COLO668 (cell line): Measurements from ENCODE around the gene LARGE1.
"Not testable (repeated sequence)": the region's sequence is repeated elsewhere in the genome, so short reads cannot be mapped to it uniquely, and the experiment has no call there.

Experiments
- DNase-seq: peaks from one replicate; lab custom pipeline; 2025; ENCODE audit not compliant: unreplicated experiment; lab: John Stamatoyannopoulos, UW

Gene LARGE1

DNA sequence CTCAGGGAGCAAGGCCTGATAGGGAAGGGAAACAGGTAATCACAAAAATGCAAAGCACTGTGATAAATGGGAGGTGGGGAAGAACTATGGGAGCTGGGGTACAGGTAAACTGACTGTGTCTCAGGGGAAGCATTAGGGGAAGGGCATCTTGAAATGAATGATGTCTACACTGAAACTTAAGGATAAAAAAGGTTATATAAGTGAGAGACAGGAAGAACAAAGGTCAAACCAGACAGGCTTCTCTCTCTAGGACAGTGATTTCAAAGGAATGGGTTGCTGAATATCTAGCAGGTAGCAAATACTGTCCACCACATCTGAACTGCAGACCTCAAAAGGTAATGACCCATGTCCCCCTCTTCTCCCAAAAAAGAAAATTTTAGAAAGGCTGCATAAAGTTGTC lies 529.0 kb downstream of the LARGE1 start:
- DNase-seq, result no peak

GRCh38 chr22:33389936-33390335 lies 530.3 kb downstream of the LARGE1 start:
- no peak for DNase-seq

DNA sequence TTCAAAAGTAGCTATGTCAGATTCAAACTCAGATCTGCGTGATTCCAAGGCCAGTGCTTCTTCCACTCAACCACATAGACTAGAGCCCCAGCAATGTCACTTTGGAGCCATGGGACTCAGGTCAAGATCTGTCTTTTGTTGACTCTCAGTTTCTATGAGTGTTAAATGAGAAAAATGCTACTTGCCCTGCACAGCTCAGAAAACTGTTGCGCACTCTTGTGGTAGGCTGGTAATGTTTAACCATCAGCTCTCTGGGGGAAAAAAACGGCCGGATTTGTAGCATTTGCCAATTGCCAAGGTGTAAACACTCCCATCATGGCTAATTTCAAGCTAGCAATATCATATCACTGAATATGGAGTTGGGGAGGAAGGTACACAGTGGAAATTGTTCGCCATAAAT lies 534.0 kb downstream of the LARGE1 start:
- DNase-seq, result no peak

GRCh38 chr22:33385611-33386010 lies 534.7 kb downstream of the LARGE1 start:
- DNase-seq, result no peak

GRCh38 chr22:33382436-33382835 lies 537.8 kb downstream of the LARGE1 start:
- DNase-seq, result no peak

DNA sequence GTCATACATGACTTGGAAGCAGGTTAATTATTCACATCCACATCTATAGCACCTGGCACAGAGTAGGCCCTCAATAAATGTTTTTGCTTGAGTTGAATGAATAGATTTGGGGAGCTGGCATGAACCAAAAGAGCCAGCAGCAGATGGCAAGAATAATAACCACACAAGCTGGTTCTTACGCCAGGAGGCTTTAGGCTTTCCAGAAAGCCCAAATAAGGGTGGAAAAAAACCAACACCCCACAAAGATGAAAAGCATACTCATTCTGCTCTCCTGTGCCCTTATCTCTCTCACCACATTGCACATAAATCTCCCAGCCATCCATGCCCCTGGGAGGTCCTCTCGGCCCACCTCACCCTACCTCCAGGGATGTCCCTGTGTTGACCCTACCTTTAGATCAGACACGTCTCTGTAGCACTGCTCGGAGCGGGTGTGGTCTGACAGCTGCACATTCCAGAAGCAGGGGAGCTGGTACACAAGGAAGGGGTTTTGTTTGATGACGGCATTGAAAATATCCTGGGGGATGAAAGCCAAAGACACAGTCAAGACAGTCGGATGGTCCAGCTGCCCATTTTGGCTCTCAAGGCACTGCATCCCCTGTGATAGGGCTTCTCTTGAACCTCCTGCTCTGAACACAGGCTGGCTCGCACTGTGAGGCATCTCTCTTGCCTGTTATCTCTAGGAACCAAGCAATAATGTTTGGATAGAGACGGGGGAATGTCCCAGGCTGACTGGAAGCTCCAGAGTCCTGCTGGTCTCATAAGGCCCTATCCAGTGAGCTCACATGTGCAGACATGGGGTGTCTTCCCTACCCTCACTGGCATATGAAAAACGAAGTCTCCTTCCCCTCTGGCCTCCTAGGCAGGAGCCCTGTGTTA lies 538.5 kb downstream of the LARGE1 start:
- DNase-seq, result no peak

GRCh38 chr22:33380789-33381530 lies 539.3 kb downstream of the LARGE1 start:
- no peak for DNase-seq

GRCh38 chr22:33379836-33380235 lies 540.4 kb downstream of the LARGE1 start:
- no peak for DNase-seq

- DNase-seq, result no peak
These were observed 547.4 kb downstream of the LARGE1 start for GRCh38 chr22:33372875-33373274.

GRCh38 chr22:33363256-33363655 lies 557.0 kb downstream of the LARGE1 start:
- DNase-seq, result not testable (repeated sequence)

DNA sequence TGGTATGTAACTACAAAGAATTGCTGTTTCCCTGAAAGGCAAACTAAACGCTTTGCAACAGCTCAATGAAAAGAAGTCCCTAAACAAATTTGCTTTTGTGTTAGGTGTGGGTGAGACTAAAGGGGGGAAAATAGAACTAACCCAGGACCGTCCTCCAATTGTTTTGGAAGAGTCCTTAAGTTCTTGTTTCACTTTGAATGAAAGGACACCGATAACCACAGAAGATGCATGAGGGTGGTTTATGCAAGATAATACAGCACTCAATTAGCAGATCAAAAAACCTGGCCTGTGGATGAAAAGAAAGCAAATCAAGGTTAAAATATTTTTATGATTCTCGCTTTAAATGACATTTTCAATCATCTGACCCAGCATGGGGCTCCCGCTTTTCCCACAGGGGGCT lies 557.6 kb downstream of the LARGE1 start:
- DNase-seq, result no peak

DNA sequence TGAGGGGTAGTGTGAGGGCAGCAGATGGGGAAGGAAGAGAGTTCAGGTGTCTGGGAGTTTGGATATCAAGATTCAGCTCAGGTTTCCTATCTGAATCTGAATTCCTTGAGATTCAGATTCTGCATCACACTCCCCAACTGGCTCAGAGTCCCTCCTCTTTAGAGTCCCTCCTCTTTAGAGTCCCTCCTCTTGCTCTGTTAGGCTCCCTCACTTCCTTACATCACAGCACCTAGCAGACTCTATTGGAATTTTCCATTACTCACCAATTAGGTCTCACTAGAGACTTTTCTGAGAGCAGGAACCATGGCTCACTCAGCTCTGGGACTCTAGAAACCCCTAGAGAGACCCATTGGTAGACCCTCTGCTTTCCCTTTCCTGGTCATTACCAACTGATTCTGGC lies 558.7 kb downstream of the LARGE1 start:
- DNase-seq, result no peak

GRCh38 chr22:33357981-33358399 lies 562.3 kb downstream of the LARGE1 start:
- DNase-seq, result no peak

GRCh38 chr22:33354928-33355327 lies 565.3 kb downstream of the LARGE1 start:
- no peak for DNase-seq

DNA sequence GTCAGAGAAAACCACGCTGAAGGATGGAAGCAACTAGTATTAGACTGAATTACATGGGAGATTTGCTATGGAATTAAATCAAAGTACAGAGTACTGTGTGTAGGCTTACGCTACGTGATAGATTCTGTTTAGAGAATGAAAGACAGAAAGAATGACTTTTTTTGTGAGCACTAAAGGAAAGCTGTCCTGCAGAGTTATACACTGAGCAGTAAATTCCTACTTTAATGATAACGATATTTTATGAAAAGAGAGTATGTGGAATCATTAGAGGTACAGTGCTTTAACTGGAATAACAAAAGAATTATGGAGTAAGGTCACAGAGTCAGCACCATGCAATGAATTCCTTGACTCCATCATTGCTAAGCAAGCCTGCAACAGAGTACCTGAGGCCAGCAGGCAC lies 566.8 kb downstream of the LARGE1 start:
- DNase-seq, result no peak

- DNase-seq, result no peak
These were observed 567.5 kb downstream of the LARGE1 start for GRCh38 chr22:33352768-33353167.

- no peak for DNase-seq
These were observed 569.3 kb downstream of the LARGE1 start for GRCh38 chr22:33350961-33351360.

GRCh38 chr22:33350491-33350890 lies 569.8 kb downstream of the LARGE1 start:
- no peak for DNase-seq

- no peak for DNase-seq
These were observed 573.3 kb downstream of the LARGE1 start for GRCh38 chr22:33347002-33347401.

GRCh38 chr22:33341611-33342010 lies 578.7 kb downstream of the LARGE1 start:
- DNase-seq, result no peak

GRCh38 chr22:33337524-33337923 lies 582.8 kb downstream of the LARGE1 start:
- no peak for DNase-seq

- DNase-seq, result no peak
These were observed 584.5 kb downstream of the LARGE1 start for GRCh38 chr22:33335611-33336279.
